HUES64 (cell line): ENCODE data around the gene USP25.

Source experiments
- H3K27ac ChIP-seq: 2 replicates; pipeline ENCODE4 v1.7.0; 2013; ENCODE audit warnings: low read depth, low read length, inconsistent platforms
- H3K27me3 ChIP-seq: 2 replicates; pipeline ENCODE4 v1.6.1; 2013; ENCODE audit warnings: mild to moderate bottlenecking, low read length; ENCODE audit not compliant: insufficient read depth
- H3K36me3 ChIP-seq: 2 replicates; pipeline ENCODE4 v1.6.1; 2013; ENCODE audit warnings: mild to moderate bottlenecking, low read length; ENCODE audit not compliant: insufficient read depth
- H3K4me1 ChIP-seq: 2 replicates; pipeline ENCODE4 v1.6.1; 2013; ENCODE audit warnings: mild to moderate bottlenecking, low read length, moderate library complexity; ENCODE audit not compliant: insufficient read depth
- H3K4me3 ChIP-seq: 2 replicates; pipeline ENCODE4 v1.5.1; 2013; ENCODE audit warnings: mild to moderate bottlenecking, low read length, moderate library complexity
- H3K9ac ChIP-seq: 2 replicates; pipeline ENCODE4 v1.6.1; 2013; ENCODE audit warnings: mild to moderate bottlenecking, low read depth, low read length
- H3K9me3 ChIP-seq: 2 replicates; pipeline ENCODE4 v1.6.1; 2013; ENCODE audit warnings: low read depth, low read length; ENCODE audit not compliant: insufficient read depth
- WGBS: fragments of 150-250, 120-280 bp; methylation state at CpG from one replicate; pipeline ENCODE4 v1.1.7; 2013; ENCODE audit warnings: missing lambda C conversion rate; 5-methylcytosine and 5-hydroxymethylcytosine counted together

USP25 gene

GRCh38 chr21:15788847-15789523 lies 59.2 kb downstream of the USP25 start:
- Histone ChIP-seq H3K9me3 (no peaks in the 10 kb centered on the region), H3K4me3 (no peak overlapping the region), H3K36me3 (0 out of 2 replicates have a peak, but pooled peaks cover 3% of the 10 kb centered on the region), H3K4me1 (0 out of 2 replicates have a peak, but pooled peaks cover 5% of the 10 kb centered on the region), H3K27me3 (no peaks in the 10 kb centered on the region), H3K9ac (no peak overlapping the region), H3K27ac (no peak overlapping the region)
- 85% methylated on average over 3 of the region's 4 CpGs for WGBS

- Histone ChIP-seq H3K4me1 (0 out of 2 replicates have a peak, but pooled peaks cover 13% of the 10 kb centered on the region), H3K9me3 (no peaks in the 10 kb centered on the region), H3K4me3 (no peak overlapping the region), H3K27me3 (no peaks in the 10 kb centered on the region), H3K9ac (no peak overlapping the region), H3K27ac (no peak overlapping the region), H3K36me3 (peaks cover 11% of the 10 kb centered on the region; the same call in 1 of the 2 replicates)
Observed at GRCh38 chr21:15793109-15793508, 63.3 kb downstream of the USP25 start.

DNA sequence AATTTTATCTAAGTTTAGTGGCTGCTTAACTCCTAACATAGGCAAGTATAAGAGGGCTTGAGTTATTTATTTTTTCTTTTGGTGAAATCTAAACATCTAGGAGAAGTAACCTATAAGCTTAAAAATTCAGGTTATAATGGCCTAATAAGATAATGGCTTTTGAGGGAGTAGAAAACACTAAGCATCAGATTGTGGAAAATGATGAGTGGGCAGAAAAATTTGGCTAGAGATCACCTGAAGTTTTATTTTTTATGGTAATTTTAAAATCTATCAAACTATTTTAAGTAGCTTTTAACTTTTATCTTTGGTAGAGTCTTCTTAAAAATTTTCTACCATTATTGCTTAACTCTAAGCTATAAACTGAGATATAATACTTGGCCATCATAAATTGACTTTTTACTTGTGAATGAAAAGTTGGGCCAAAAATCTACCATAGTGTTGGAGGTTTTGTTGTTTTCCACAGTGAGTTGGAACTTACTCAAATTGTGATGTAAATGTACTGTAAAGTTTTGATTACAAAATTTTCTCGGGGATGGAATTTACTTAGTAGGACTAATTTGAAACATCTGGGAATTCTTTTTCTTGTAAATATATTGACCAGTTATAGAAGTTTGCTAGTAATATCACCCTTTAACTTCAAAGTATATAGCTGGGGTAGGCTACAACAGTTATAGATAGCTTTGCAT lies 63.9 kb downstream of the USP25 start:
- H3K9me3 ChIP-seq, result no peaks in the 10 kb centered on the region
- H3K4me1 ChIP-seq, result 0 out of 2 replicates have a peak, but pooled peaks cover 11% of the 10 kb centered on the region
- H3K27me3 ChIP-seq, result no peaks in the 10 kb centered on the region
- no peak overlapping the region for H3K4me3 ChIP-seq
- H3K36me3 ChIP-seq, result peaks cover 11% of the 10 kb centered on the region; the same call in 1 of the 2 replicates
- 93% methylated on average over 1 of the region's 1 CpG for WGBS
- H3K9ac ChIP-seq, result no peak overlapping the region
- no peak overlapping the region for H3K27ac ChIP-seq

DNA sequence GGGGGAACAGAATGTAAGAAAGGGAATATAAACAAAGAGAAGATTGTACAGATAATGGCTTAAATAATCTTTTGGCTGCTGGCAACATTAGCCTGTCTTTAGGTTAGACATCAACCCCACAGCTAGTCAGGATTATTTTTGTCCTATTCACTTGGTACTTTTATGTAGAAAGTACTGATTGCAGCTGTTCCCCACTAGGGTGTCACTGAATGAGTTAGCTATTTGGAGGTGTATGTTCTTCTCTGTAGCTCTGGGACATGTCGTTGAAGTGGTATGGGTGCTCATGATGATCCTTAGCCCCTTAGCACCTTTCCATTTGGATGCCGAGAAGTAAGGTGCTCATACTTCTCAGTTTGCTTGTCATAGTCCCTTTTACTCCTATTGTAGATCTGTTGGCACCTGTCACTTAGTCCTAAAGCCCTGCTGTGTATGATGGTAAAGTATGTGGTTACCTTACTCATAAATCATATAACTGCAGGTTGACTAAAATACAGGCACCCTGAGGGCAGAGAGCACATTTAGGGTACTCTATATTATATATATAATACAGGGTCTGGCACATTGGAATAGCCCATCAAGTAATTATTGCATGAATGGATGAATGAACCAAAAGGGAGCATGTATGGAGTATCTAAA lies 64.6 kb downstream of the USP25 start:
- H3K27ac ChIP-seq, result no peak overlapping the region
- no peak overlapping the region for H3K9ac ChIP-seq
- H3K36me3 ChIP-seq, result peaks cover 11% of the 10 kb centered on the region; the same call in 1 of the 2 replicates
- no peaks in the 10 kb centered on the region for H3K27me3 ChIP-seq
- H3K9me3 ChIP-seq, result no peaks in the 10 kb centered on the region
- 95% methylated on average over 2 of the region's 2 CpGs for WGBS
- H3K4me1 ChIP-seq, result 0 out of 2 replicates have a peak, but pooled peaks cover 8% of the 10 kb centered on the region
- H3K4me3 ChIP-seq, result no peak overlapping the region

- Histone ChIP-seq H3K9ac (no peak overlapping the region), H3K27me3 (no peaks in the 10 kb centered on the region), H3K36me3 (peaks cover 11% of the 10 kb centered on the region; the same call in 1 of the 2 replicates), H3K4me3 (no peak overlapping the region), H3K27ac (no peak overlapping the region), H3K4me1 (0 out of 2 replicates have a peak, but pooled peaks cover 8% of the 10 kb centered on the region), H3K9me3 (no peaks in the 10 kb centered on the region)
- WGBS, result 93% methylated on average over 4 of the region's 4 CpGs
Observed at GRCh38 chr21:15795533-15795932, 65.8 kb downstream of the USP25 start.

GRCh38 chr21:15797577-15798363 lies 68.0 kb downstream of the USP25 start:
- Histone ChIP-seq H3K9ac (no peak overlapping the region), H3K4me1 (0 out of 2 replicates have a peak, but pooled peaks cover 8% of the 10 kb centered on the region), H3K9me3 (no peaks in the 10 kb centered on the region), H3K36me3 (peaks cover 9% of the 10 kb centered on the region; the same call in 1 of the 2 replicates), H3K4me3 (no peak overlapping the region), H3K27me3 (no peaks in the 10 kb centered on the region), H3K27ac (no peak overlapping the region)
- 100% methylated on average over 1 of the region's 3 CpGs for WGBS

- H3K27ac ChIP-seq, result no peak overlapping the region
- H3K4me1 ChIP-seq, result peaks cover 26% of the 10 kb centered on the region
- H3K4me3 ChIP-seq, result no peak overlapping the region
- peaks cover 13% of the 10 kb centered on the region; the same call in 1 of the 2 replicates for H3K36me3 ChIP-seq
- H3K9me3 ChIP-seq, result no peaks in the 10 kb centered on the region
- H3K9ac ChIP-seq, result no peak overlapping the region
- 93% methylated on average over 3 of the region's 3 CpGs for WGBS
- H3K27me3 ChIP-seq, result no peaks in the 10 kb centered on the region
Observed at GRCh38 chr21:15801352-15801863, 71.6 kb downstream of the USP25 start.

DNA sequence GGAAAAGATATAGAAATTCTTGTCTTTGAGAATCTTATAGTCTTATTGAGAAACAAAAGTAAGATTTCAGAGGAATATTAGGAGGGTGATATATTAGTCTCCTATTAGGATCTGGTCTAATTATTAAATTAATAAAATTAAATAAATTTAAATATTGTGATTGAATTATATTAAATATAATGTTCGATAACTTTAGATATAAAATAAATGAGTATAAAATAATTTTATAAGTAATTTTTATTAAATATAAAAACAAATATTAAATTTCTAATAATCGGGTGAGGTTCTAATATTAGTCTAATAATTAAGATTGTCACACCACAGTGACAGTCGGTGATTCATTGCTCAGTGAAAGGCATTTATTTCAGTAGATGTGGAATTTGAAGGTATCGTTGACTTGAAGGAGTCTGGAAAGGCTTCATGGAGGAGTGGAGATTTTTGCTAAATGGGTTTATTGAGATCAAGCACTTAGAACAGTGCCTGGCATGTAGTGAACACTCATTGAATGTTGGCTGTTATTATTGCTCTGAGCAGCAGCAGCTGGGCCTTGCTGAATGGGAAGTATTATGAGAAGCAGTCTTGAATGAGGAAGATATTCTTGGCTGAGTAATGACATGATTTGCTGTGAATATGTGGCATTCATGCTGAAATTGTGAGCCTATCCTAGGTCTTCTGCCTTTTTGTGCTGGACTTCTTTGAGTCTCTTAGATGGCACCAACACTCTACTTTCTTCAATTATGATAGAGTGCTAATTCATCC lies 74.6 kb downstream of the USP25 start:
- peaks cover 13% of the 10 kb centered on the region for H3K36me3 ChIP-seq
- H3K9me3 ChIP-seq, result no peaks in the 10 kb centered on the region
- H3K4me1 ChIP-seq, result peaks cover 17% of the 10 kb centered on the region
- H3K27ac ChIP-seq, result no peak overlapping the region
- WGBS, result 92% methylated on average over 3 of the region's 4 CpGs
- no peak overlapping the region for H3K4me3 ChIP-seq
- H3K9ac ChIP-seq, result no peak overlapping the region
- H3K27me3 ChIP-seq, result no peaks in the 10 kb centered on the region

- Histone ChIP-seq H3K36me3 (peaks cover 52% of the 10 kb centered on the region), H3K9ac (no peak overlapping the region), H3K27ac (no peak overlapping the region), H3K4me3 (no peak overlapping the region), H3K27me3 (no peaks in the 10 kb centered on the region), H3K4me1 (peaks cover 17% of the 10 kb centered on the region), H3K9me3 (peaks cover 13% of the 10 kb centered on the region; the same call in 1 of the 2 replicates)
- 99% methylated on average over 4 of the region's 7 CpGs for WGBS
Observed at GRCh38 chr21:15809065-15809464, 79.3 kb downstream of the USP25 start.

DNA sequence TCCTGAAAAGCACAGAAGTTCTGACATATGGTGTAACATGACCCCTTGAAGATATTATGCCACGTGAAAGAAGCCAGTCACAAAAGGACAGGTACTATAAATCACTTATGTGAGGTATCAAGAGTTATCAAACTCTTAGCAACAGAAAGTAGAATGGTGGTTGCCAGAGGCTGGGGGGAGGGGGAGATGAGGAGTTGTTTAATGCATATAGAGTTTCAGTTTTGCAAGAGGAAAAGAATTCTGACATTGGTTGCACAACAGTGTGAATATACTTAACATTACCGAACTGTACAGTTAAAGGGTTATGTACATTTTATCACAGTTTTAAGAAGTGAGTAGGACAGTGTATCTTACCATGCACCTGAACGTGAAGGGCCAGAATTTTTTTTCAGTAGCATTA lies 80.0 kb downstream of the USP25 start:
- Histone ChIP-seq H3K27ac (no peak overlapping the region), H3K4me3 (no peak overlapping the region), H3K9me3 (peaks cover 15% of the 10 kb centered on the region; the same call in 1 of the 2 replicates), H3K27me3 (no peaks in the 10 kb centered on the region), H3K9ac (no peak overlapping the region), H3K36me3 (peaks cover 55% of the 10 kb centered on the region), H3K4me1 (peaks cover 12% of the 10 kb centered on the region)
- 100% methylated on average over 3 of the region's 3 CpGs for WGBS
